ENCODE measurements around the gene DENND2D. TPM values are rescaled to one million over a fixed set of nuclear protein-coding genes. Genes with fewer than 3 reads are reported as not detected.

The DENND2D gene
- total and polyA plus RNA-seq, 2 experiments from 2014 or later: 2.5 to 3.0 TPM

DNA sequence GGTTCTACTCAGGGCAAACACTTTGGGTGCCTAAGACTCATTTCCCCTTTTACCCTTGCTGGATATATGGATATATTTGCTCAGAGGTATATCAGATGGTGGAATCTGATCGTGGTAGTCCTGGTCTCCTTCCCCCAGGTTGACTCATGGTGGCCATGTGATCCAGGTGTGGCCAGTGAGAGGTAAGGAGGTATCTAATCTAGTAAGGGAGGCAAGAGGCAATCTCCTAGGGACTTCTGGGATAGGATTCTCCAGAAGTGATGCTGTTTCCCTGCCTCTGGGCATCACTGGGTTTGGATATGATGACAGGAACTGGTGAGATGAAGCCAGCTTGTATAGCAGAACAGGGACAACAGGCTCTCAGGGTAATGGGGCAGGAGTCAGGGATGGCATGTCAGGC is 8.5 kb upstream of the DENND2D start (continued):
- TF ChIP-seq, protein P1, sequence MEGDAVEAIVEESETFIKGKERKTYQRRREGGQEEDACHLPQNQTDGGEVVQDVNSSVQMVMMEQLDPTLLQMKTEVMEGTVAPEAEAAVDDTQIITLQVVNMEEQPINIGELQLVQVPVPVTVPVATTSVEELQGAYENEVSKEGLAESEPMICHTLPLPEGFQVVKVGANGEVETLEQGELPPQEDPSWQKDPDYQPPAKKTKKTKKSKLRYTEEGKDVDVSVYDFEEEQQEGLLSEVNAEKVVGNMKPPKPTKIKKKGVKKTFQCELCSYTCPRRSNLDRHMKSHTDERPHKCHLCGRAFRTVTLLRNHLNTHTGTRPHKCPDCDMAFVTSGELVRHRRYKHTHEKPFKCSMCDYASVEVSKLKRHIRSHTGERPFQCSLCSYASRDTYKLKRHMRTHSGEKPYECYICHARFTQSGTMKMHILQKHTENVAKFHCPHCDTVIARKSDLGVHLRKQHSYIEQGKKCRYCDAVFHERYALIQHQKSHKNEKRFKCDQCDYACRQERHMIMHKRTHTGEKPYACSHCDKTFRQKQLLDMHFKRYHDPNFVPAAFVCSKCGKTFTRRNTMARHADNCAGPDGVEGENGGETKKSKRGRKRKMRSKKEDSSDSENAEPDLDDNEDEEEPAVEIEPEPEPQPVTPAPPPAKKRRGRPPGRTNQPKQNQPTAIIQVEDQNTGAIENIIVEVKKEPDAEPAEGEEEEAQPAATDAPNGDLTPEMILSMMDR (conservative IDR thresholded peaks at IDR 0.05; ENCODE audit: low read depth in 2 of 2): no peak
- TF ChIP-seq JUNB (IDR thresholded peaks at IDR 0.05; ENCODE audit: unreplicated experiment) (no peak), ZNF331 (CRISPR knock-in tag; IDR thresholded peaks at IDR 0.05; ENCODE audit: low read depth) (no peak)
- TF ChIP-seq, protein P2, sequence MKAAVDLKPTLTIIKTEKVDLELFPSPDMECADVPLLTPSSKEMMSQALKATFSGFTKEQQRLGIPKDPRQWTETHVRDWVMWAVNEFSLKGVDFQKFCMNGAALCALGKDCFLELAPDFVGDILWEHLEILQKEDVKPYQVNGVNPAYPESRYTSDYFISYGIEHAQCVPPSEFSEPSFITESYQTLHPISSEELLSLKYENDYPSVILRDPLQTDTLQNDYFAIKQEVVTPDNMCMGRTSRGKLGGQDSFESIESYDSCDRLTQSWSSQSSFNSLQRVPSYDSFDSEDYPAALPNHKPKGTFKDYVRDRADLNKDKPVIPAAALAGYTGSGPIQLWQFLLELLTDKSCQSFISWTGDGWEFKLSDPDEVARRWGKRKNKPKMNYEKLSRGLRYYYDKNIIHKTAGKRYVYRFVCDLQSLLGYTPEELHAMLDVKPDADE (IDR thresholded peaks at IDR 0.05): no peak

DNA sequence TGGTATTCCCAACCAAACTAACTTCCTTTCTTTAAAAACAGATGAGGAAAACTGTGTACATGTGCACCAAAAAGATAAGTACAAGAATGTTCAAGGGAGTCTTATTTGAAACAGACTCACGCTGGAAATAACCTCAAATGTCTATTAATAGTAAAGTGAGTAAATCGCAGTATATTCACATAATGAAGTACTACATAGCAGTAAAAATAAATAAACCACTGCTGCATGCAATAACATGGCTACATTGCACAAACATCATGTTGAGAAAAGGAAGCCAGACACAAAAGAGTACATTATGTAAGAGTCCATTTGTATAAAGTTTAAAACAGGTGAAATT is 5.2 kb upstream of the DENND2D start:
- no peak overlapping the region for H3K27ac Mint-ChIP-seq
- peaks cover 25% of the 10 kb centered on the region for H3K27me3 Mint-ChIP-seq (ENCODE audit: insufficient read depth, low read depth, poor library complexity)
- Histone ChIP-seq H3K4me1 (ENCODE audit: insufficient read depth) (peaks cover 13% of the 10 kb centered on the region), H4K20me1 (replicated peaks; ENCODE audit: insufficient read depth) (no peaks in the 10 kb centered on the region), H2AFZ (no peak overlapping the region), H3K36me3 (ENCODE audit: insufficient read depth) (no peaks in the 10 kb centered on the region), H3F3A (replicated peaks; ENCODE audit: low read depth) (no peaks in the 10 kb centered on the region), H3K27ac (ENCODE audit: low read depth) (no peak overlapping the region), H3K27me3 (ENCODE audit: insufficient read depth) (peaks cover 39% of the 10 kb centered on the region), H3K9me2 (ENCODE audit: insufficient read depth) (peaks cover 5% of the 10 kb centered on the region; the same call in 1 of the 2 replicates), H3K4me2 (no peak overlapping the region), H3K79me2 (replicated peaks; ENCODE audit: insufficient read depth) (no peaks in the 10 kb centered on the region), H3K4me3 (no peak overlapping the region)
- no peaks in the 10 kb centered on the region; the same call in 1 of the 3 replicates for H3K9me3 Mint-ChIP-seq
- peaks cover 11% of the 10 kb centered on the region for H3K4me1 Mint-ChIP-seq
- DNase-seq (ENCODE audit: low spot score): no peak
- H3K4me3 Mint-ChIP-seq: no peak overlapping the region
- ATAC-seq: no peak
- TF ChIP-seq ZNF462 (CRISPR knock-in tag; IDR thresholded peaks at IDR 0.05) (no peak), NANOG (IDR thresholded peaks at IDR 0.05; ENCODE audit: borderline replicate concordance) (no peak), STAT1 (IDR thresholded peaks at IDR 0.05; ENCODE audit: unreplicated experiment) (no peak), REST (IDR thresholded peaks at IDR 0.05; ENCODE audit: unreplicated experiment) (no peak)
- peaks cover 2% of the 10 kb centered on the region; the same call in 1 of the 3 replicates for H3K36me3 Mint-ChIP-seq (ENCODE audit: low read depth)
